Smooth muscle cell (in vitro differentiated cells): Measurements from ENCODE around the gene ACACA. TPM values are rescaled to one million over a fixed set of nuclear protein-coding genes. Genes with fewer than 3 reads are reported as not detected.
A peak's percentile ranks its signal among the peaks of the same experiment; 100 is the strongest.

Source experiments
- DNase-seq: peaks from one replicate; lab custom pipeline; 2025; ENCODE audit not compliant: unreplicated experiment; lab: John Stamatoyannopoulos, UW
- H2AFZ ChIP-seq: fragments of 200-600 bp; sonication (generic); 2 replicates; pipeline ENCODE4 v1.6.0; 2016; ENCODE audit warnings: antibody characterized with exemption, low read depth, mild to moderate bottlenecking
- H3F3A ChIP-seq: fragments of 200-600 bp; sonication (generic); 2 replicates; pipeline ENCODE4 v1.6.0; 2017; ENCODE audit warnings: antibody characterized with exemption, low read depth
- H3K27ac ChIP-seq: fragments of 200-600 bp; sonication (generic); 2 replicates; pipeline ENCODE4 v1.5.1; 2016; ENCODE audit warnings: low read depth, mild to moderate bottlenecking
- H3K27me3 ChIP-seq: fragments of 200-600 bp; sonication (generic); 2 replicates; pipeline ENCODE4 v1.6.1; 2016; ENCODE audit warnings: low read depth, mild to moderate bottlenecking
- H3K36me3 ChIP-seq: fragments of 200-600 bp; sonication (generic); 2 replicates; pipeline ENCODE4 v1.5.1; 2016; ENCODE audit warnings: low read depth
- H3K4me1 ChIP-seq: fragments of 200-600 bp; sonication (generic); 2 replicates; pipeline ENCODE4 v1.5.1; 2016; ENCODE audit warnings: low read depth
- H3K4me2 ChIP-seq: fragments of 200-600 bp; sonication (generic); 2 replicates; pipeline ENCODE4 v1.6.0; 2016; ENCODE audit warnings: mild to moderate bottlenecking
- H3K4me3 ChIP-seq: fragments of 200-600 bp; sonication (generic); 2 replicates; pipeline ENCODE4 v1.5.1; 2016; ENCODE audit warnings: mild to moderate bottlenecking
- H3K79me2 ChIP-seq: fragments of 200-600 bp; sonication (generic); 2 replicates; pipeline ENCODE4 v1.6.0; 2016; ENCODE audit warnings: low read depth, mild to moderate bottlenecking
- H3K9ac ChIP-seq: fragments of 200-600 bp; sonication (generic); 2 replicates; pipeline ENCODE4 v1.6.0; 2016; ENCODE audit warnings: low read depth
- H3K9me3 ChIP-seq: fragments of 200-600 bp; sonication (generic); replicated peaks from 2 replicates; pipeline ENCODE4 v1.5.1; 2016; ENCODE audit warnings: low read depth
- H4K20me1 ChIP-seq: fragments of 200-600 bp; sonication (generic); 2 replicates; pipeline ENCODE4 v1.6.0; 2016; ENCODE audit warnings: low read depth
- CTCF ChIP-seq: fragments of 200-600 bp; sonication (generic); IDR thresholded peaks from 2 replicates; pipeline ENCODE4 v1.5.1; 2017; ENCODE audit warnings: borderline replicate concordance, mild to moderate bottlenecking, antibody characterized with exemption; ENCODE audit not compliant: insufficient read depth, poor library complexity, severe bottlenecking
- WGBS: methylation state at CpG from one replicate; pipeline ENCODE4 v1.1.7; 2016; ENCODE audit warnings: low lambda C conversion rate; 5-methylcytosine and 5-hydroxymethylcytosine counted together
- polyA plus RNA-seq: library from polyadenylated mRNA; unstranded; fragments of >200 nt; fragmentation: Nextera tagmentation; extraction: Ambion mirVana; gene quantifications from 2 replicates; pipeline ENCODE4 v1.2.1, GENCODE V29; 2016
- total RNA-seq: library from RNA; depleted of rRNA; stranded (reverse); fragments of >200 nt; gene quantifications from 2 replicates; pipeline ENCODE4 v1.2.3, GENCODE V29; 2014

Gene ACACA
- total and polyA plus RNA-seq, 2 experiments from 2014 or later, result 16.4 to 33.9 TPM

- H3K36me3 ChIP-seq, result peaks cover 4% of the 10 kb centered on the region
- H3F3A ChIP-seq, result no peaks in the 10 kb centered on the region
- no peak overlapping the region for H3K27ac ChIP-seq
- TF ChIP-seq CTCF, result no peak
- no peaks in the 10 kb centered on the region for H3K27me3 ChIP-seq
- H3K4me3 ChIP-seq, result no peak overlapping the region
- no peak overlapping the region for H3K9ac ChIP-seq
- H3K4me1 ChIP-seq, result peaks cover 10% of the 10 kb centered on the region
- no peaks in the 10 kb centered on the region for H3K9me3 ChIP-seq
- H3K4me2 ChIP-seq, result no peak overlapping the region
- no peak overlapping the region for H2AFZ ChIP-seq
- H3K79me2 ChIP-seq, result no peaks in the 10 kb centered on the region
- WGBS, result 100% methylated on average over 1 of the region's 1 CpG
- H4K20me1 ChIP-seq, result no peaks in the 10 kb centered on the region
- no peak for DNase-seq
Observed at GRCh38 chr17:37230633-37231032, 176.0 kb downstream of the ACACA start.

- peaks cover 11% of the 10 kb centered on the region for H3K4me1 ChIP-seq
- H4K20me1 ChIP-seq, result no peaks in the 10 kb centered on the region
- no peak overlapping the region for H2AFZ ChIP-seq
- TF ChIP-seq CTCF, result no peak
- no peak for DNase-seq
- no peaks in the 10 kb centered on the region for H3K9me3 ChIP-seq
- H3K4me3 ChIP-seq, result no peak overlapping the region
- no peaks in the 10 kb centered on the region for H3K36me3 ChIP-seq
- H3K4me2 ChIP-seq, result no peak overlapping the region
- WGBS, result 82% methylated on average over 4 of the region's 4 CpGs
- H3K9ac ChIP-seq, result no peak overlapping the region
- no peaks in the 10 kb centered on the region for H3K79me2 ChIP-seq
- no peaks in the 10 kb centered on the region for H3F3A ChIP-seq
- no peaks in the 10 kb centered on the region for H3K27me3 ChIP-seq
- no peak overlapping the region for H3K27ac ChIP-seq
Observed at GRCh38 chr17:37225465-37225864, 181.2 kb downstream of the ACACA start.

- Histone ChIP-seq H2AFZ (no peak overlapping the region), H3K4me2 (no peak overlapping the region), H3K4me3 (no peak overlapping the region), H3K27me3 (no peaks in the 10 kb centered on the region), H3K9me3 (no peaks in the 10 kb centered on the region), H3K9ac (no peak overlapping the region), H3K27ac (no peak overlapping the region), H3K36me3 (no peaks in the 10 kb centered on the region), H3F3A (no peaks in the 10 kb centered on the region), H3K4me1 (peaks cover 19% of the 10 kb centered on the region), H4K20me1 (no peaks in the 10 kb centered on the region), H3K79me2 (no peaks in the 10 kb centered on the region)
- TF ChIP-seq CTCF, result no peak
- DNase-seq, result no peak
- 95% methylated on average over 2 of the region's 2 CpGs for WGBS
Observed at GRCh38 chr17:37221865-37222264, 184.8 kb downstream of the ACACA start.

- Histone ChIP-seq H3K4me3 (no peak overlapping the region), H2AFZ (no peak overlapping the region), H3K9ac (no peak overlapping the region), H3K9me3 (no peaks in the 10 kb centered on the region), H3K27ac (no peak overlapping the region), H4K20me1 (no peaks in the 10 kb centered on the region), H3F3A (no peaks in the 10 kb centered on the region), H3K36me3 (no peaks in the 10 kb centered on the region), H3K27me3 (no peaks in the 10 kb centered on the region), H3K79me2 (no peaks in the 10 kb centered on the region), H3K4me2 (no peak overlapping the region), H3K4me1 (peaks cover 13% of the 10 kb centered on the region)
- no peak for DNase-seq
- peak; percentile 41 for TF ChIP-seq CTCF
- 35% methylated on average over 1 of the region's 1 CpG for WGBS
Observed at GRCh38 chr17:37220607-37220953, 186.1 kb downstream of the ACACA start.
